Lung (tissue), 12 donors: ENCODE measurements around the gene SLC9A5. TPM values are rescaled to one million over a fixed set of nuclear protein-coding genes. Genes with fewer than 3 reads are reported as not detected.

Experiments used
- ATAC-seq: fragments of 200-7000 bp; cut with Tn5 transposase; one replicate; pipeline ENCODE4 v1.9.1; 2020; ENCODE audit warnings: moderate number of reproducible peaks; ENCODE audit not compliant: insufficient read depth, low FRiP score
- DNase-seq, 3 donors: peaks; one replicate each; pipeline ENCODE4 v3.0.0-alpha.2; 2013 to 2017
- H3K27ac ChIP-seq, 2 donors: one replicate each; pipeline ENCODE4 v1.5.1; 2013; ENCODE audit warnings: mild to moderate bottlenecking in 2 of 2, moderate library complexity in 2 of 2, control low read depth in 1 of 2, inconsistent platforms in 1 of 2, low read depth in 1 of 2, low read length in 1 of 2
- H3K27me3 ChIP-seq, 3 donors: one replicate each; pipeline ENCODE4 v1.5.1; 2013; ENCODE audit warnings: low read length in 2 of 3; ENCODE audit not compliant: control insufficient read depth in 3 of 3, insufficient read depth in 3 of 3
- H3K36me3 ChIP-seq, 4 donors: one replicate each; pipeline ENCODE4 v1.5.1; 2013; ENCODE audit warnings: low read length in 4 of 4, mild to moderate bottlenecking in 1 of 4, moderate library complexity in 1 of 4; ENCODE audit not compliant: control insufficient read depth in 4 of 4, insufficient read depth in 4 of 4
- H3K4me1 ChIP-seq, 5 donors: one replicate each; pipeline ENCODE4 v1.5.1; 2013; ENCODE audit warnings: low read length in 5 of 5, mild to moderate bottlenecking in 2 of 5, moderate library complexity in 1 of 5; ENCODE audit not compliant: control insufficient read depth in 5 of 5, insufficient read depth in 5 of 5
- H3K4me3 ChIP-seq: one replicate; pipeline ENCODE4 v1.5.1; 2013; ENCODE audit warnings: mild to moderate bottlenecking, control low read depth, moderate library complexity
- H3K9ac ChIP-seq, 2 donors: one replicate each; pipeline ENCODE4 v1.5.1; 2013; ENCODE audit warnings: low read length in 2 of 2, control low read depth in 1 of 2; ENCODE audit not compliant: insufficient read depth in 1 of 2
- H3K9me3 ChIP-seq, 4 donors: one replicate each; pipeline ENCODE4 v1.5.1; 2013; ENCODE audit warnings: low read length in 3 of 4, mild to moderate bottlenecking in 1 of 4, moderate library complexity in 1 of 4; ENCODE audit not compliant: control insufficient read depth in 4 of 4, insufficient read depth in 3 of 4
- WGBS, 2 donors: extraction: QIAGEN DNeasy Blood & Tissue Kit; methylation state at CpG; one replicate each; pipeline ENCODE4 v1.1.7; 2013; 5-methylcytosine and 5-hydroxymethylcytosine counted together
- polyA plus RNA-seq, 2 donors: library from polyadenylated mRNA; stranded (reverse); fragments of 200-250 nt; gene quantifications; one replicate each; pipeline ENCODE4 v1.2.1, GENCODE V29; 2013
- total RNA-seq, 2 donors: library from RNA; depleted of rRNA in 1 of 2; stranded (reverse); fragments of >200 nt in 1 of 2; gene quantifications; one replicate each; pipeline ENCODE4 v1.2.1, GENCODE V29; 2014 to 2021
- TF ChIP-seq, protein P1 (sequence below): IDR thresholded peaks from 2 replicates; pipeline ENCODE4 v1.5.1; 2012; ENCODE audit warnings: mild to moderate bottlenecking; ENCODE audit errors: control extremely low read depth, extremely low read depth
- donor health status: control.
- donor health status: control.
- donor health status: Bipolar disorder and iron deficiency.
- donor health status: healthy.
- donor health status: DM: yes; HTN: yes; CAD: no.

SLC9A5 gene
- total and polyA plus RNA-seq, 4 donors = 1.2 to 5.9 (median 3.3) TPM

DNA sequence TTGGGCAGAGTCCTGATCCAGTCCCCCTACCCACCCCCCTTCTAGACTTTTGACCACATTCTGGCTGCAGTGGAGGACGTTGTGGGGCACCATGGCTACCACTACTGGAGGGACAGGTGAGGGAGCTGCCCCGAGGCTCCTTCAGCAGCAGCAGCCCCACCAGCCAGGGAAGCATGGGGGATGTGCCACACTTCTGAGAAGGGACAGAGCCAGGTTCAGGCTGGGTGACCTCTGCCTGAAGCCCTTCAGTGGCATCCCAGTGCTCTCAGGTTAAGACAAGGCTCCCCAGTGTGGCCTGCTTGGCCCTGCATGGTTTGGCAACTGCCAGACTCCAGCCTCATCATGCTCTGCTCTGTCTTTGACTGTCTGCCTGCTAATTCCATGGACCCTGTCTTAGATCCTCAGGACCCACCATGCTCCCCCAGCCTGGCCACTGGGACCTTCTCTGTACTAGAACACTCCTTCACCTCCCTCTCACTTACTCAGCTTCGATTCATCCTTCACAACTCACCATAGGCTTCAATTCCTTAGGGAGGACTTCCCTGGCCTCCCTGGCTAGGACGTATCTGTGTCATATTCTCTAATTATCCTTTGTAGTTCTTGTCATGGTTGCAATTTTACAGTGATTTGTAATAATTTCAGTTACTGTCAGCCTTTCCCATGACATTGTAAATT lies 8.8 kb downstream of the SLC9A5 start:
- Histone ChIP-seq H3K27ac (no peak overlapping the region), H3K4me3 (no peak overlapping the region), H3K27me3 (no peaks in the 10 kb centered on the region), H3K9me3 (no peaks in the 10 kb centered on the region), H3K9ac (no peak overlapping the region), H3K4me1 (no peaks in the 10 kb centered on the region), H3K36me3 (peaks cover 0 to 43% (median 8%) of the 10 kb centered on the region in 4 donors)
- TF ChIP-seq, protein P1, sequence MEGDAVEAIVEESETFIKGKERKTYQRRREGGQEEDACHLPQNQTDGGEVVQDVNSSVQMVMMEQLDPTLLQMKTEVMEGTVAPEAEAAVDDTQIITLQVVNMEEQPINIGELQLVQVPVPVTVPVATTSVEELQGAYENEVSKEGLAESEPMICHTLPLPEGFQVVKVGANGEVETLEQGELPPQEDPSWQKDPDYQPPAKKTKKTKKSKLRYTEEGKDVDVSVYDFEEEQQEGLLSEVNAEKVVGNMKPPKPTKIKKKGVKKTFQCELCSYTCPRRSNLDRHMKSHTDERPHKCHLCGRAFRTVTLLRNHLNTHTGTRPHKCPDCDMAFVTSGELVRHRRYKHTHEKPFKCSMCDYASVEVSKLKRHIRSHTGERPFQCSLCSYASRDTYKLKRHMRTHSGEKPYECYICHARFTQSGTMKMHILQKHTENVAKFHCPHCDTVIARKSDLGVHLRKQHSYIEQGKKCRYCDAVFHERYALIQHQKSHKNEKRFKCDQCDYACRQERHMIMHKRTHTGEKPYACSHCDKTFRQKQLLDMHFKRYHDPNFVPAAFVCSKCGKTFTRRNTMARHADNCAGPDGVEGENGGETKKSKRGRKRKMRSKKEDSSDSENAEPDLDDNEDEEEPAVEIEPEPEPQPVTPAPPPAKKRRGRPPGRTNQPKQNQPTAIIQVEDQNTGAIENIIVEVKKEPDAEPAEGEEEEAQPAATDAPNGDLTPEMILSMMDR = no peak
- ATAC-seq = no peak
- 86 to 88% methylated on average over 4 of the region's 4 CpGs for WGBS, 2 donors
- DNase-seq = no peak

DNA sequence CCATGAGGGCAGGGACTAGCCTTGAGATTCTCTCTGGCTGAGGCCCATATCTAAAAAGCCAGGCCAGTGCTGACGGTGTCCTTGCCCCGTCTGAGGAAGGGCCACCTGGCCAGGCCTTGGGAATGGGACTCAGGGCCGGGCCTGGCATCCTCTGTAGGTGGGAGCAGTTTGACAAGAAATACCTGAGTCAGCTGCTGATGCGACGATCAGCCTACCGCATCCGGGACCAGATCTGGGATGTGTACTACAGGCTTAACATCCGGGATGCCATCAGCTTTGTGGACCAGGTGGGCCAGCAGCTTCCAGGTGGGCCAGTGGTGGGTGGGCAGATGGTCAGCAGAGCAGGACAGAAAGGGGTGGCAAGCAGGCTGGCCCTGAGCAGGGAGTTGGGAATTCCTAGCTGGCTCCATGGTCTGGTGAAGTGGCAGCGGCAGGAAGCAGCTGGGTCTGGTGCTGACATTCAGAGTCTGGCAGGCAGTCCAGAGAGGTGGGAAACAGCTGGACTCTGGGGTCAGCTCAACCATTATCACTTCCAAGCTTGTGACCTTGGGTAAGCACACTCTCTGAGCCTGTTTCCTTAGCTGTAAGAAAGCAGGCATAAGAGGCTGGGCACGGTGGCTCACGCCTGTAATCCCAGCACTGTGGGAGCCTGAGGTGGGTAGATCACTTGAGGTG lies 9.5 kb downstream of the SLC9A5 start:
- Histone ChIP-seq H3K4me1 (no peaks in the 10 kb centered on the region), H3K4me3 (no peak overlapping the region), H3K9me3 (no peaks in the 10 kb centered on the region), H3K27ac (no peak overlapping the region), H3K27me3 (no peaks in the 10 kb centered on the region), H3K9ac (no peak overlapping the region), H3K36me3 (peaks cover 0 to 40% (median 8%) of the 10 kb centered on the region in 4 donors)
- TF ChIP-seq, protein P1 = no peak
- no peak for ATAC-seq
- 87 to 91% methylated on average over 11 of the region's 11 CpGs for WGBS, 2 donors
- DNase-seq = peak in 1 of 3 donors; percentile 25

DNA sequence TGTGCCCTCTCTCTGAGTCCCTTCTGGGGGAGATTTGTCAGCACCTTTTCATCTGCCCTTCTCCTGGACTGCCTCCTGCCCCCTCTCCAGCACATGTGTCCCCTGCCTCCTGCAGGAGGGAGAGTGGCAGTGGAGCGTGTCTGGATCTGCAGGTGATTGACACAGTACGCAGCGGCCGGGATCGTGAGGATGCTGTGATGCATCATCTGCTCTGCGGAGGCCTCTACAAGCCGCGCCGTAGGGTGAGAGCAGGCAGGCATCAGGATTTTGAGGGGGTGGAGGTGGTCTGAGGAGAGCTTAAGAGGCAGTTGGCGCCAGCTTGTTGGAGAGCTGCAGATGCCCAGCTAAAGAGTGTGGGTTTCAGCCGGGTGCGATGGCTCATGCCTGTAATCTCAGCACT lies 10.9 kb downstream of the SLC9A5 start:
- Histone ChIP-seq H3K27me3 (no peaks in the 10 kb centered on the region), H3K9me3 (no peaks in the 10 kb centered on the region), H3K4me3 (no peak overlapping the region), H3K27ac (no peak overlapping the region), H3K4me1 (no peaks in the 10 kb centered on the region), H3K36me3 (peaks cover 0 to 40% (median 8%) of the 10 kb centered on the region in 4 donors), H3K9ac (no peak overlapping the region)
- TF ChIP-seq, protein P1 = no peak
- no peak for ATAC-seq
- no peak for DNase-seq
- WGBS, 2 donors = 95 to 96% methylated on average over 12 of the region's 12 CpGs
